IMR-90 (cell line): Measurements from ENCODE around the gene RHBDD1.

Experiments
- BHLHE40 ChIP-seq: fragments of 150-350 bp; IDR thresholded peaks from 2 replicates; pipeline ENCODE4 v1.6.1; 2016; ENCODE audit warnings: mild to moderate bottlenecking, low read depth, low read length
- CEBPB ChIP-seq: IDR thresholded peaks from 2 replicates; pipeline ENCODE4 v1.6.1; 2012; ENCODE audit warnings: low read depth, low read length, improper control_type of control experiment
- CHD1 ChIP-seq: IDR thresholded peaks from 2 replicates; pipeline ENCODE4 v1.6.1; 2012; ENCODE audit warnings: low read depth, low read length, improper control_type of control experiment
- MAFK ChIP-seq: IDR thresholded peaks from 2 replicates; pipeline ENCODE4 v1.6.1; 2012; ENCODE audit warnings: low read depth, low read length, improper control_type of control experiment
- MAZ ChIP-seq: IDR thresholded peaks from 2 replicates; pipeline ENCODE4 v1.6.1; 2012; ENCODE audit warnings: low read depth, mild to moderate bottlenecking, low read length, improper control_type of control experiment, moderate library complexity, borderline replicate concordance
- NFE2L2 ChIP-seq: fragments of 150-350 bp; IDR thresholded peaks from 2 replicates; pipeline ENCODE4 v1.6.1; 2016; ENCODE audit warnings: low read depth, mild to moderate bottlenecking, low read length
- POLR2A ChIP-seq: IDR thresholded peaks from 2 replicates; pipeline ENCODE4 v1.6.1; 2012; ENCODE audit warnings: mild to moderate bottlenecking, low read depth, low read length
- RAD21 ChIP-seq: IDR thresholded peaks from 2 replicates; pipeline ENCODE4 v1.6.1; 2012; ENCODE audit warnings: low read length, improper control_type of control experiment
- RCOR1 ChIP-seq: IDR thresholded peaks from 2 replicates; pipeline ENCODE4 v1.6.1; 2012; ENCODE audit warnings: mild to moderate bottlenecking, low read length, improper control_type of control experiment; ENCODE audit not compliant: insufficient replicate concordance
- RFX5 ChIP-seq: IDR thresholded peaks from 2 replicates; pipeline ENCODE4 v1.8.0; 2012; ENCODE audit warnings: low read depth, mild to moderate bottlenecking, low read length, moderate library complexity
- SMC3 ChIP-seq: fragments of 150-350 bp; IDR thresholded peaks from 2 replicates; pipeline ENCODE4 v1.6.1; 2016; ENCODE audit warnings: low read depth, mild to moderate bottlenecking, antibody characterized with exemption, low read length, moderate library complexity
- TF ChIP-seq, protein P1 (sequence below): conservative IDR thresholded peaks from 2 replicates; pipeline ENCODE4 v1.5.1; 2012; ENCODE audit warnings: mild to moderate bottlenecking, low read depth, low read length, improper control_type of control experiment
- TF ChIP-seq, protein P2 (sequence below): fragments of 150-350 bp; IDR thresholded peaks from 2 replicates; pipeline ENCODE4 v1.6.1; 2016; ENCODE audit warnings: low read depth, mild to moderate bottlenecking, low read length, moderate library complexity, borderline replicate concordance
- TF ChIP-seq, protein P3 (sequence below): fragments of 150-350 bp; IDR thresholded peaks from 2 replicates; pipeline ENCODE4 v1.6.1; 2017; ENCODE audit warnings: mild to moderate bottlenecking, antibody characterized with exemption, low read length, low read depth

DNA sequence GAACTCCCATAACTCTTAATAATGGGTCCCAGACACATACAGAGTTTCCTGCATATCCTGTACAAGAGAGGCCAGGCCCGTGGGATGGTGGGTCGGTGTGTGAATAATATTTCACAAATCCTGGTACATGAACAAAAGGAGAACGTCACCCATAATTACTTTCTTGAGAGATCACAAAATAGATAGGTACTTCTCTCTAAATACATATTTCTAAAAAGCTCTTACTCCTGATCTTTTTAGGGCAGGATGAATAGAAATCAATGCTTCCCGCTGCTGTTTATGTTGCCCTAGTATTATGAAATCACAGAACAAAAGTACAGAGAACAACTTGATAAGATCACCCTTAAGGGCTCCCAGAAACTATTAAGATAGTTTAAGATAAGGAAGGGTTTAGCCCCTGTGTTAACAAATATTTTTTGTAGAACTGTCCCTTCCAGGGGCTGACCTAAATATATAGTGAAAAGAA is 41.6 kb upstream of the RHBDD1 start:
- TF ChIP-seq POLR2A (no peak), MAFK (no peak), RCOR1 (no peak), CEBPB (peak; percentile 32; the same call in 1 of the 2 replicates), MAZ (no peak), SMC3 (no peak), RAD21 (no peak), BHLHE40 (no peak), NFE2L2 (no peak), CHD1 (no peak), RFX5 (no peak)
- TF ChIP-seq, protein P1, sequence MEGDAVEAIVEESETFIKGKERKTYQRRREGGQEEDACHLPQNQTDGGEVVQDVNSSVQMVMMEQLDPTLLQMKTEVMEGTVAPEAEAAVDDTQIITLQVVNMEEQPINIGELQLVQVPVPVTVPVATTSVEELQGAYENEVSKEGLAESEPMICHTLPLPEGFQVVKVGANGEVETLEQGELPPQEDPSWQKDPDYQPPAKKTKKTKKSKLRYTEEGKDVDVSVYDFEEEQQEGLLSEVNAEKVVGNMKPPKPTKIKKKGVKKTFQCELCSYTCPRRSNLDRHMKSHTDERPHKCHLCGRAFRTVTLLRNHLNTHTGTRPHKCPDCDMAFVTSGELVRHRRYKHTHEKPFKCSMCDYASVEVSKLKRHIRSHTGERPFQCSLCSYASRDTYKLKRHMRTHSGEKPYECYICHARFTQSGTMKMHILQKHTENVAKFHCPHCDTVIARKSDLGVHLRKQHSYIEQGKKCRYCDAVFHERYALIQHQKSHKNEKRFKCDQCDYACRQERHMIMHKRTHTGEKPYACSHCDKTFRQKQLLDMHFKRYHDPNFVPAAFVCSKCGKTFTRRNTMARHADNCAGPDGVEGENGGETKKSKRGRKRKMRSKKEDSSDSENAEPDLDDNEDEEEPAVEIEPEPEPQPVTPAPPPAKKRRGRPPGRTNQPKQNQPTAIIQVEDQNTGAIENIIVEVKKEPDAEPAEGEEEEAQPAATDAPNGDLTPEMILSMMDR, result no peak
- TF ChIP-seq, protein P2, sequence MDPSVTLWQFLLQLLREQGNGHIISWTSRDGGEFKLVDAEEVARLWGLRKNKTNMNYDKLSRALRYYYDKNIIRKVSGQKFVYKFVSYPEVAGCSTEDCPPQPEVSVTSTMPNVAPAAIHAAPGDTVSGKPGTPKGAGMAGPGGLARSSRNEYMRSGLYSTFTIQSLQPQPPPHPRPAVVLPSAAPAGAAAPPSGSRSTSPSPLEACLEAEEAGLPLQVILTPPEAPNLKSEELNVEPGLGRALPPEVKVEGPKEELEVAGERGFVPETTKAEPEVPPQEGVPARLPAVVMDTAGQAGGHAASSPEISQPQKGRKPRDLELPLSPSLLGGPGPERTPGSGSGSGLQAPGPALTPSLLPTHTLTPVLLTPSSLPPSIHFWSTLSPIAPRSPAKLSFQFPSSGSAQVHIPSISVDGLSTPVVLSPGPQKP, result no peak
- TF ChIP-seq, protein P3, sequence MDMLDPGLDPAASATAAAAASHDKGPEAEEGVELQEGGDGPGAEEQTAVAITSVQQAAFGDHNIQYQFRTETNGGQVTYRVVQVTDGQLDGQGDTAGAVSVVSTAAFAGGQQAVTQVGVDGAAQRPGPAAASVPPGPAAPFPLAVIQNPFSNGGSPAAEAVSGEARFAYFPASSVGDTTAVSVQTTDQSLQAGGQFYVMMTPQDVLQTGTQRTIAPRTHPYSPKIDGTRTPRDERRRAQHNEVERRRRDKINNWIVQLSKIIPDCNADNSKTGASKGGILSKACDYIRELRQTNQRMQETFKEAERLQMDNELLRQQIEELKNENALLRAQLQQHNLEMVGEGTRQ, result no peak
